UCSD-AML1 (cell line): ENCODE data around the gene PRKAR1B.

Experiments
- DNase-seq: peaks from one replicate; lab custom pipeline; 2025; ENCODE audit not compliant: unreplicated experiment; lab: John Stamatoyannopoulos, UW

Gene PRKAR1B

GRCh38 chr7:725223-726005, 1.7 kb downstream of the PRKAR1B start:
- DNase-seq: no peak

- DNase-seq: no peak
These were observed 2.8 kb downstream of the PRKAR1B start for GRCh38 chr7:724298-724697.

- no peak for DNase-seq
These were observed 3.5 kb downstream of the PRKAR1B start for GRCh38 chr7:723541-723940.

- DNase-seq: no peak
These were observed 5.3 kb downstream of the PRKAR1B start for GRCh38 chr7:721619-722248.

- no peak for DNase-seq
These were observed 10.4 kb downstream of the PRKAR1B start for GRCh38 chr7:716636-717035.

GRCh38 chr7:716222-716621, 10.9 kb downstream of the PRKAR1B start:
- DNase-seq: no peak

GRCh38 chr7:714251-714671, 12.8 kb downstream of the PRKAR1B start:
- DNase-seq: no peak

GRCh38 chr7:713488-714230, 13.4 kb downstream of the PRKAR1B start:
- no peak for DNase-seq

- DNase-seq: no peak
These were observed 14.0 kb downstream of the PRKAR1B start for GRCh38 chr7:713139-713457.

- no peak for DNase-seq
These were observed 14.5 kb downstream of the PRKAR1B start for GRCh38 chr7:712381-713138.

- no peak for DNase-seq
These were observed 15.1 kb downstream of the PRKAR1B start for GRCh38 chr7:711922-712380.

- DNase-seq: no peak
These were observed 15.8 kb downstream of the PRKAR1B start for GRCh38 chr7:711093-711921.

GRCh38 chr7:710161-710560, 16.9 kb downstream of the PRKAR1B start:
- DNase-seq: no peak

GRCh38 chr7:707296-708000, 19.6 kb downstream of the PRKAR1B start:
- no peak for DNase-seq

- DNase-seq: no peak
These were observed 20.4 kb downstream of the PRKAR1B start for GRCh38 chr7:706721-707120.

- no peak for DNase-seq
These were observed 24.0 kb downstream of the PRKAR1B start for GRCh38 chr7:703049-703448.

- DNase-seq: no peak
These were observed 25.9 kb downstream of the PRKAR1B start for GRCh38 chr7:701086-701671.

- no peak for DNase-seq
These were observed 27.5 kb downstream of the PRKAR1B start for GRCh38 chr7:699476-700170.
